Left ventricle myocardium inferior (tissue), 1 donor: ENCODE data around the gene LTN1. TPM values are rescaled to one million over a fixed set of nuclear protein-coding genes. Genes with fewer than 3 reads are reported as not detected.
"Not testable (repeated sequence)": the region's sequence is repeated elsewhere in the genome, so short reads cannot be mapped to it uniquely, and the experiment has no call there.

Experiments
- DNase-seq: peaks from one replicate; pipeline ENCODE4 v3.0.0-alpha.2; 2020
- H3K27ac ChIP-seq: fragments of 200-600 bp; replicated peaks from 2 replicates; pipeline ENCODE4 v1.8.0; 2021
- H3K27me3 ChIP-seq: fragments of 200-600 bp; 2 replicates; pipeline ENCODE4 v1.8.0; 2021; ENCODE audit warnings: low read depth
- H3K36me3 ChIP-seq: fragments of 200-600 bp; 2 replicates; pipeline ENCODE4 v1.8.0; 2021
- H3K4me1 ChIP-seq: fragments of 200-600 bp; 2 replicates; pipeline ENCODE4 v1.8.0; 2021
- H3K4me3 ChIP-seq: fragments of 200-600 bp; 2 replicates; pipeline ENCODE4 v1.8.0; 2021; ENCODE audit warnings: mild to moderate bottlenecking, moderate library complexity
- H3K9me3 ChIP-seq: fragments of 200-600 bp; replicated peaks from 2 replicates; pipeline ENCODE4 v1.8.0; 2021
- CTCF ChIP-seq: fragments of 200-600 bp; IDR thresholded peaks from 2 replicates; pipeline ENCODE4 v1.8.0; 2021; ENCODE audit warnings: antibody characterized with exemption, mild to moderate bottlenecking, borderline replicate concordance
- intact Hi-C: fragments of 100-400 bp; cut with micrococcal nuclease; formaldehyde crosslinking; loops from one replicate; pipeline ENCODE4 v1.11.0; 2022
- total RNA-seq: library from RNA; stranded (reverse); fragmentation: NEBNext Ultra II Directional; extraction: Animal tissue kit (Norgen Biotek cat#: 25700); gene quantifications from one replicate; pipeline ENCODE4 v1.2.1, GENCODE V29; 2021
- donor health status: DM: no; HTN: yes; CAD: no; lungs with severe emphysema.

The LTN1 gene
- total RNA-seq, 1 donor from 2014 or later, result 16.6 TPM

GRCh38 chr21:29002442-29003144 is 9.9 kb upstream of the LTN1 start:
- Histone ChIP-seq H3K4me1 (peaks cover 20% of the 10 kb centered on the region), H3K27me3 (no peaks in the 10 kb centered on the region), H3K36me3 (peaks cover 14% of the 10 kb centered on the region), H3K9me3 (no peaks in the 10 kb centered on the region), H3K4me3 (peak overlapping the region; percentile 75), H3K27ac (peak overlapping the region; percentile 95)
- peak; percentile 95 for DNase-seq
- no peak for TF ChIP-seq CTCF
- intact Hi-C loops, result no loop called here

- Histone ChIP-seq H3K27ac (peak overlapping the region; percentile 92), H3K4me3 (peak overlapping the region; percentile 73), H3K9me3 (no peaks in the 10 kb centered on the region), H3K36me3 (peaks cover 3% of the 10 kb centered on the region), H3K27me3 (no peaks in the 10 kb centered on the region), H3K4me1 (peaks cover 36% of the 10 kb centered on the region)
- no peak for TF ChIP-seq CTCF
- intact Hi-C loops, result no loop called here
- no peak for DNase-seq
Observed at GRCh38 chr21:28993293-28993629, 584 bp upstream of the LTN1 start.

- intact Hi-C loops, result no loop called here
- Histone ChIP-seq H3K4me1 (peaks cover 39% of the 10 kb centered on the region), H3K36me3 (no peaks in the 10 kb centered on the region), H3K4me3 (peak overlapping the region; percentile 73), H3K9me3 (no peaks in the 10 kb centered on the region), H3K27me3 (no peaks in the 10 kb centered on the region), H3K27ac (peak overlapping the region; percentile 92)
- TF ChIP-seq CTCF, result no peak
- DNase-seq, result no peak
Observed at GRCh38 chr21:28991861-28992525, 684 bp downstream of the LTN1 start.

DNA sequence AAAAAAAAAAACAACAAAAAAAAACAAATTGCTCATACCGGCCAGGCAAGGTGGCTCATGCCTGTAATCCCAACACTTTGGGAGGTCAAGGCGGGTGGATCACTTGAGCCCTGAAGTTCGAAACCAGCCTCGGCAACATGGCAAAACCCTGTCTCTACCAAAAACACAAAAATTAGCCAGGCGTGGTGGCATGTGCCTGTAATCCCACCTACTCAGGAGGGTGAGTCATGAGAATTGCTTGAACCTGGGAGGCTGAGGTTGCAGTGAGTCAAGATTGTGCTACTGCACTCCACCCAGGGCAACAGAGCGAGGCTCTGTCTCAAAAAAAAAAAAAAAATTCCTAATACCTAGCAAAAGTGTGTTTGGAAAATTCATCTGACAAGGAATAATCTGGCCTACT is 4.5 kb downstream of the LTN1 start:
- Histone ChIP-seq H3K36me3 (peaks cover 31% of the 10 kb centered on the region), H3K4me1 (peaks cover 46% of the 10 kb centered on the region)
- H3K27ac ChIP-seq, H3K4me3 ChIP-seq, H3K27me3 ChIP-seq, DNase-seq, intact Hi-C loops, H3K9me3 ChIP-seq: not testable (repeated sequence)

GRCh38 chr21:28986677-28987076 is 6.0 kb downstream of the LTN1 start:
- no peak for TF ChIP-seq CTCF
- intact Hi-C loops, result no loop called here
- peaks cover 46% of the 10 kb centered on the region for H3K36me3 ChIP-seq

GRCh38 chr21:28982637-28983036 is 10.0 kb downstream of the LTN1 start:
- H3K9me3 ChIP-seq, result no peaks in the 10 kb centered on the region
- intact Hi-C loops, result no loop called here
- H3K36me3 ChIP-seq, result peaks cover 83% of the 10 kb centered on the region
- DNase-seq, result no peak
- H3K27ac ChIP-seq, result no peak overlapping the region
- no peak for TF ChIP-seq CTCF
- H3K27me3 ChIP-seq, result no peaks in the 10 kb centered on the region
- peaks cover 15% of the 10 kb centered on the region for H3K4me1 ChIP-seq
- no peak overlapping the region for H3K4me3 ChIP-seq

More at GRCh38 chr21:28986677-28987076, 6.0 kb downstream of the LTN1 start:
- DNase-seq, result no peak
- Histone ChIP-seq H3K27ac (no peak overlapping the region), H3K4me1 (peaks cover 34% of the 10 kb centered on the region), H3K4me3 (no peak overlapping the region), H3K9me3 (no peaks in the 10 kb centered on the region), H3K27me3 (no peaks in the 10 kb centered on the region)
